Measurements from ENCODE around the gene TRABD.

The TRABD gene

GRCh38 chr22:50184004-50184901 is 1.5 kb upstream of the TRABD start:
- DNase-seq: no peak
- no peak overlapping the region for H3K4me3 ChIP-seq (ENCODE audit: low read length)
- H3K27ac ChIP-seq (ENCODE audit: low read length): no peak overlapping the region
- no peak for TF ChIP-seq EZH2phosphoT487 (IDR thresholded peaks at IDR 0.05; ENCODE audit: low read length)
- no peak for TF ChIP-seq EZH2 (optimal IDR thresholded peaks at IDR 0.05; ENCODE audit: low read depth, low read length)
- TF ChIP-seq CTCF (IDR thresholded peaks at IDR 0.05; ENCODE audit: low read length): no peak
- H3K4me2 ChIP-seq (ENCODE audit: low read depth, low read length): no peak overlapping the region
- H3K9me2 ChIP-seq (replicated peaks; ENCODE audit: insufficient read depth, low read length): no peaks in the 10 kb centered on the region
- H3K27me3 ChIP-seq (replicated peaks; ENCODE audit: insufficient read depth, low read length): peaks cover 4% of the 10 kb centered on the region; the same call in 1 of the 2 replicates
- peaks cover 24% of the 10 kb centered on the region for H3K4me1 ChIP-seq (ENCODE audit: low read length)
- H2AFZ ChIP-seq (ENCODE audit: low read length): no peak overlapping the region
- no peaks in the 10 kb centered on the region for H3K36me3 ChIP-seq (replicated peaks; ENCODE audit: insufficient read depth, low read length)
- no peaks in the 10 kb centered on the region for H4K20me1 ChIP-seq (ENCODE audit: insufficient read depth, low read length)
- H3K79me2 ChIP-seq (ENCODE audit: low read length): peaks cover 35% of the 10 kb centered on the region
- H3K9me3 ChIP-seq (replicated peaks; ENCODE audit: insufficient read depth, low read length): no peaks in the 10 kb centered on the region
- H3F3A ChIP-seq (ENCODE audit: insufficient read depth, low read length): peaks cover 23% of the 10 kb centered on the region
- H3K9ac ChIP-seq (ENCODE audit: low read length): no peak overlapping the region

- H3K4me2 ChIP-seq (ENCODE audit: low read depth, low read length): peak overlapping the region; percentile 100
- H3K9me2 ChIP-seq (replicated peaks; ENCODE audit: insufficient read depth, low read length): no peaks in the 10 kb centered on the region
These were observed 775 bp upstream of the TRABD start for GRCh38 chr22:50184902-50185374.

GRCh38 chr22:50186181-50186714 is 535 bp downstream of the TRABD start:
- peaks cover 46% of the 10 kb centered on the region for H3K79me2 ChIP-seq (ENCODE audit: low read length)
- H3K36me3 ChIP-seq (replicated peaks; ENCODE audit: insufficient read depth, low read length): no peaks in the 10 kb centered on the region
- H3K9ac ChIP-seq (ENCODE audit: low read length): peak overlapping the region; percentile 89
- no peaks in the 10 kb centered on the region for H4K20me1 ChIP-seq (ENCODE audit: insufficient read depth, low read length)
- H3K9me2 ChIP-seq (replicated peaks; ENCODE audit: insufficient read depth, low read length): no peaks in the 10 kb centered on the region
- no peak for DNase-seq
- H2AFZ ChIP-seq (ENCODE audit: low read length): peak overlapping the region; percentile 9; the same call in 1 of the 2 replicates
- peak overlapping the region; percentile 83 for H3K4me3 ChIP-seq (ENCODE audit: low read length)
- H3K4me1 ChIP-seq (ENCODE audit: low read length): peaks cover 38% of the 10 kb centered on the region
- H3K27me3 ChIP-seq (replicated peaks; ENCODE audit: insufficient read depth, low read length): peaks cover 4% of the 10 kb centered on the region; the same call in 1 of the 2 replicates
- peak overlapping the region; percentile 71 for H3K27ac ChIP-seq (ENCODE audit: low read length)
- H3F3A ChIP-seq (ENCODE audit: insufficient read depth, low read length): peaks cover 42% of the 10 kb centered on the region
- H3K9me3 ChIP-seq (replicated peaks; ENCODE audit: insufficient read depth, low read length): no peaks in the 10 kb centered on the region
- H3K4me2 ChIP-seq (ENCODE audit: low read depth, low read length): peak overlapping the region; percentile 89
- TF ChIP-seq EZH2 (optimal IDR thresholded peaks at IDR 0.05; ENCODE audit: low read depth, low read length) (no peak), EZH2phosphoT487 (IDR thresholded peaks at IDR 0.05; ENCODE audit: low read length) (no peak), CTCF (IDR thresholded peaks at IDR 0.05; ENCODE audit: low read length) (no peak)

More at GRCh38 chr22:50184902-50185374, 775 bp upstream of the TRABD start:
- no peaks in the 10 kb centered on the region for H3K36me3 ChIP-seq (replicated peaks; ENCODE audit: insufficient read depth, low read length)
- TF ChIP-seq EZH2 (optimal IDR thresholded peaks at IDR 0.05; ENCODE audit: low read depth, low read length) (no peak), EZH2phosphoT487 (IDR thresholded peaks at IDR 0.05; ENCODE audit: low read length) (no peak), CTCF (IDR thresholded peaks at IDR 0.05; ENCODE audit: low read length) (no peak)
- no peaks in the 10 kb centered on the region for H3K9me3 ChIP-seq (replicated peaks; ENCODE audit: insufficient read depth, low read length)
- no peak for DNase-seq
- H4K20me1 ChIP-seq (ENCODE audit: insufficient read depth, low read length): no peaks in the 10 kb centered on the region
- H3K4me3 ChIP-seq (ENCODE audit: low read length): peak overlapping the region; percentile 91
- H3K9ac ChIP-seq (ENCODE audit: low read length): peak overlapping the region; percentile 74
- peaks cover 31% of the 10 kb centered on the region for H3K4me1 ChIP-seq (ENCODE audit: low read length)
- no peak overlapping the region for H3K27ac ChIP-seq (ENCODE audit: low read length)
- peaks cover 4% of the 10 kb centered on the region; the same call in 1 of the 2 replicates for H3K27me3 ChIP-seq (replicated peaks; ENCODE audit: insufficient read depth, low read length)
- H3K79me2 ChIP-seq (ENCODE audit: low read length): peaks cover 40% of the 10 kb centered on the region
- H3F3A ChIP-seq (ENCODE audit: insufficient read depth, low read length): peaks cover 29% of the 10 kb centered on the region
- H2AFZ ChIP-seq (ENCODE audit: low read length): peak overlapping the region; percentile 100
